HG03442 (cell line): Measurements from ENCODE around the gene SLX9.
"Not testable (repeated sequence)": the region's sequence is repeated elsewhere in the genome, so short reads cannot be mapped to it uniquely, and the experiment has no call there.

Experiments used
- ATAC-seq: cut with Tn5 transposase; IDR thresholded peaks from one replicate; pipeline ENCODE4 v1.9.1; 2021; ENCODE audit warnings: mild to moderate bottlenecking, moderate library complexity; ENCODE audit not compliant: unreplicated experiment

SLX9 gene

GRCh38 chr21:44914176-44914874 is 25.5 kb upstream of the SLX9 start:
- no peak for ATAC-seq

GRCh38 chr21:44916965-44917364 is 22.9 kb upstream of the SLX9 start:
- ATAC-seq: no peak

- ATAC-seq: no peak
These were observed 22.3 kb upstream of the SLX9 start for GRCh38 chr21:44917446-44918106.

GRCh38 chr21:44918107-44918470 is 21.7 kb upstream of the SLX9 start:
- no peak for ATAC-seq

- no peak for ATAC-seq
These were observed 21.2 kb upstream of the SLX9 start for GRCh38 chr21:44918581-44919033.

- ATAC-seq: no peak
These were observed 20.5 kb upstream of the SLX9 start for GRCh38 chr21:44919111-44919912.

GRCh38 chr21:44919913-44920693 is 19.7 kb upstream of the SLX9 start:
- ATAC-seq: no peak

GRCh38 chr21:44920694-44921604 is 18.9 kb upstream of the SLX9 start, which contains the start of gene ITGB2:
Gene ITGB2, minus strand, starts transcription at chr21:44920899. Its CDS starts 10,117 bp downstream, at chr21:44910782.
- ATAC-seq: no peak

- no peak for ATAC-seq
These were observed 17.9 kb upstream of the SLX9 start for GRCh38 chr21:44921928-44922327.

- no peak for ATAC-seq
These were observed 16.2 kb upstream of the SLX9 start for GRCh38 chr21:44923480-44924084.

- no peak for ATAC-seq
These were observed 15.0 kb upstream of the SLX9 start for GRCh38 chr21:44924606-44925377.

- no peak for ATAC-seq
These were observed 14.5 kb upstream of the SLX9 start for GRCh38 chr21:44925378-44925755.

GRCh38 chr21:44926331-44927101 is 13.3 kb upstream of the SLX9 start:
- no peak for ATAC-seq

- ATAC-seq: no peak
These were observed 12.6 kb upstream of the SLX9 start for GRCh38 chr21:44927259-44927586.

GRCh38 chr21:44927587-44928461 is 12.0 kb upstream of the SLX9 start:
- no peak for ATAC-seq

- ATAC-seq: not testable (repeated sequence)
These were observed 11.2 kb upstream of the SLX9 start for GRCh38 chr21:44928500-44929241.
